Activated CD8-positive, alpha-beta memory T cell treated with anti-CD3 and anti-CD28 coated beads for 48 hours (primary cell): ENCODE results near the gene ODAD2.
"Not testable (repeated sequence)": the region's sequence is repeated elsewhere in the genome, so short reads cannot be mapped to it uniquely, and the experiment has no call there.

Experiments used
- DNase-seq, 3 experiments: peaks; one replicate each; pipeline ENCODE4 v3.0.0-alpha.2; 2020; ENCODE audit warnings: low read depth in 2 of 3, low spot score in 2 of 3

ODAD2 gene

DNA sequence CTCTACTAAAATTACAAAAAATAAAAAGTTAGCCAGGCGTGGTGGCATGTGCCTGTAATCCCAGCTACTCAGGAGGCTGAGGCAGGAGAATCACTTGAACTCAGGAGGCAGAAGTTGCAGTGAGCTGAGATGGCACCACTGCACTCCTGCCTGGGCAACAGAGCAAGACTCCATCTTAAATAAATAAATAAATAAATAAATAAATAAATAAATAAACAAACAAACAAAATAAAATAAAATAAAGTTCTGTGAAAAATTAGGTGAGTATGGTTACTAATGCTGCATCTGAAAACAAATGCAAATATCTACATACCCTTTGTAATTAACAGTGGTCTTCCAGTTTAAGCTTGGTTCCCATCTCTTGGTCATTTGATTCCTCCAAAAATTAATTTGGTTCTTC, 28.1 kb downstream of the ODAD2 start:
- DNase-seq = not testable (repeated sequence)

DNA sequence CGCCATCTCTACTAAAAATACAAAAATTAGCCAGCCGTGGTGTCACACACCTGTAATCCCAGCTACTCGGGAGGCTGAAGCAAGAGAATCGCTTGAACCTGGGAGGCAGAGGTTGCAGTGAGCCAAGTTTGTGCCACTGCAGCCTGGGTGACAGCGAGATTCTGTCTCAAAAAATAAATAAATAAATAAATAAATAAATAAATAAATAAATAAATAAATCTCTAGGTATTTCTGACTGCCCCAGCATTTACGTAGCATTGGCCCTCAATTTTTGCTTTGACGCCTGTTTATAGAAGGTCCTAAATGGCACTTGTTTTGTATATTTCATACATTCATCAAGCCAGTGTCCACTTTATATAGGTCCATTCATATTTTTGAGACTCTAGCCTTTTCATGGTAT, 28.9 kb downstream of the ODAD2 start:
- not testable (repeated sequence) for DNase-seq

DNA sequence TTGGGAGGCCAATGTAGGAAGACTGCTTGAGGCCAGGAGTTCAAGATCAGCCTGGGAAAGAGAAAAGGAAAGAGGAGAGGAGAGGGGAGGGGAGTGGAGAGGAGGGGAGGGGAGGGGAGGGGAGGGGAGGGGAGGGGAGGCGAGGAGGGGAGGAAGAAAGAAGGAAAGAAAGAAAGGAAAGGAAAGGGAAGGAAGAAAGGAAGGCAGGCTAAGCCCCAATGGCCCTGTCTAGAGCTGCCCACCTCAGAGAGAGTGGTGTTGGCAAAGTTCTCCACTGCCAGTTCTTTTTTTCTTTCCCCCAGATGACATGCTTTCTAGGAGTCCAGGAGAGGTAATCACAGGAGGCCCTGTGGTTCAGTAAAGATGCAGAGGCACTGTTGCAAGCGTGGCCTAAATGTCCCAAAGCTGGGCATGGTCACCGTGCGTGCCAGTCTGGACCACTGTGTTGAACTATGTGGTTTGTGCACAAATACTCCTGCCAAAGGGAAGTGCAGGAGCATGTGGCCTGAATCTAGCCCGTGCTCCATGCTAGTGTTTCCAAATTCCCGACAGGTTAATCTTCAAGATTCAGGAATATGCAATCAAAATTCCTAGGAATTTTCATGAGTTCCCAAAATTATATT, 39.7 kb downstream of the ODAD2 start:
- DNase-seq = no peak

DNA sequence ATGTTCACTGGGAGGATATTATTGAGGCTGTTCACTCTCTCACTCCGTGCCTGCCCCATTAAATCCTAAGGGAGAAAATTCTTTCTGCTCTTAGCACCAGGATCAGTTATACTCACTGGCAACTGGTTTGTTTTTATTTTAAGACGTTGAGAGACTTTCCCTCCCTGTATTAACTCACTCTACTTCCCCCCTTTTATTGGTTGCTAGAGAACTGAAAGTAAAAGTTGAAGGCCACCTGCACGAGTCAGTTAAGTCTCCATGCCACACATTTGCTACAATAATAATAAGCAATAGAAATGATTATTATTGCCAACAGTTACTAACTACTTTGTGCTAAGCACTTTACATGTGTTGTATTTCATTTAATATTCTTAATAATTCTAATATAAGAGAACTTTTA, 40.5 kb downstream of the ODAD2 start:
- not testable (repeated sequence) for DNase-seq

DNA sequence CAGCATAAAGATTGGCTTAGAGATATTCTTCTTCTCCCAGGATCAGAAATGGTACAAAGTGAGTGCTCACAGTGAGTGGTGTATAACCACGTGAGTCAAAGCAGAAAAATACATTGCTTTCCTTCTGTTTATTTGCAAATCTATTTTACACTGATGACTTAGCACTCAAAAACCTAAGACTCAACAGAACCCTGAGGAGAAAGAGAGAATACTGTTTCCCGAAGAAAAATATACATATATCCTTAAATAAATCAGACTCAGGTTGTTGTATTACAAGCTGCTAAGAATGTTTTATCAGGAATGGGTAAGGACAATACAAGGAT, 48.7 kb downstream of the ODAD2 start:
- no peak for DNase-seq

DNA sequence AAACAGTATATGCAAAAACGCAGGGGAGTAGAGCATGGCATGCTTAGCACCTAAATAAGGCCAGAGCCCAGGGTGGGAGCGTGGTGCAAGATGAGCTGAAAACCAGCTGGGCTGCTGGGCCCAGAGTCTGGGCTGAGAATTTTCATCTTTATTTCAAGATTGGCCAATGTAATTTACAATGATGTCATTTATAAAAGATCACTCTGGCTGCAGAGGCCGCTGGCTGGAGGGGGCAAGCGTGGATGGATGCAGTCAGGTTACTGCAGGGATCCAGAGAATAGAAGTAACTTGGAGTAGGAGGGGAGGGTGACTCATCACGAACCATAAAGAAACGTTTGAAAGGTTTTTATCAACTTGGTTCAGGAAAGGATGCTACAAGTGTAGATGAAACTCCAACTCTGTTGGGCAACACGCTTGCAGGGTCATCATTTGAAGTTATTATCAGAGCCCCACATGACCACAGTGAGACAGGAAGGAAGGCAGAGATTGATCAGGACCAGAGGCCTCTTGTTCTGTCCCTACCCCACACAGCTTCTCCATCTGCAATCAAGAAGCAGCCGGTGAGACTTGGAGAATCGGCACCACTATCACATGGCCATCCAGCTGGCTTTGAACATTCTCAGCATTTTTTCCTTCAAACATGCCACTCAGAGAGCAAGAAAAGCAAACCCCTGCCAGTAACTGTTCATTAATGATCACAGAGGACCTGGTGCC, 49.2 kb downstream of the ODAD2 start:
- no peak for DNase-seq

DNA sequence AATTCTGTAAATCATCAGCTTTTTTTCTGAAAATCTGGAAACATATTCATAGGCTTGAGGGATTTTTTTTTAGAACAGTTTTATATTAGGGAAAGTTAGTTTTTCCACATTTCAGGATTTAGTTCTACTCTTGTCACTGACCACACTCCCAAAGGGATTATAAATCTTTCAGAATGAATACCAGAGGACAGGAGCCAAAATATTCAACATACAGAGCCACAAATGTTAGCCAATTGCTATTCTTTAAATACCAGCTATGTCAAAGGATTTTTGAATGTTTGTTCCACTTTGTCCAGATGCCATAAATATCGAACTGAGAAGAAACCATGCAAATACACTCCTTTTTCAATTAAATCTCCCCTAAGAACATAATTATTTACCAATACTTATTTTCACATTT, 50.7 kb downstream of the ODAD2 start:
- DNase-seq = no peak

DNA sequence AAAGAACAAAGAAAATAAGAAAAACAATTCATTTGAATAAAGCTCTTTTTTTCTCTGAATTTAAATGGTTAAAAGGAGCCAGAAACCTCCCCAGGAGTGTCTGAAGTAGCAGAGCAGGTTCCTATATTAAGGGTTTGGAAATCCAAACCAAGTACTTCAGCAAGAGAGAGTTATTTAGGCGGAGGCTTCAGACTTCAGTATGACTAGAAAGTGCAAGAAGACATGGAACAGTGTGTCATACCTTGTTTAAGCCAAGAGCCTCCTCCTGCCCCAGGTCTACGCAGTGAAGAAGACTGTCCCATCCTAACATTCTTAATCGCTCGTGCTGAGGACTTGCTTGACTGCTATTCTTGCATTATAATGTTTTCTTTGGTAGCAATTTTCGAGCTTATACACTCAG, 51.3 kb downstream of the ODAD2 start:
- DNase-seq = no peak

DNA sequence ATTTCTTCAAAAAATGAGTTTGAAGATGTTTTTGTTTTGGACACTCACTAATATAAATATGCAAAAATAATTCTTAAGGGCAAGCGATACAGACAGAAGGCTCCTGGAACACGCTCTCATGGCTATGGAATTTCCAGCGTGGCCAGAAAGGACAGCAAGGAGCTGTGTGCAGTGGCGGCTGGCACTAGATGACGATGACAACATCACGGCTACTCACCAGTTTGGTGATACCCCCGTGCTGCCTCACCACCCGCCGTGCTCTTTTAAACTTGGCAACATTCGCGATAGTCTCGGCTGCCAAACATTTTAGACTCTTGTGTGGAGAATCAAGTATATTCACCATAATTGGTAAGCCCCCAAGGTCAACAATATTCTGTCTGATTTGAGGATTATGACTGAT, 54.9 kb downstream of the ODAD2 start:
- no peak for DNase-seq

DNA sequence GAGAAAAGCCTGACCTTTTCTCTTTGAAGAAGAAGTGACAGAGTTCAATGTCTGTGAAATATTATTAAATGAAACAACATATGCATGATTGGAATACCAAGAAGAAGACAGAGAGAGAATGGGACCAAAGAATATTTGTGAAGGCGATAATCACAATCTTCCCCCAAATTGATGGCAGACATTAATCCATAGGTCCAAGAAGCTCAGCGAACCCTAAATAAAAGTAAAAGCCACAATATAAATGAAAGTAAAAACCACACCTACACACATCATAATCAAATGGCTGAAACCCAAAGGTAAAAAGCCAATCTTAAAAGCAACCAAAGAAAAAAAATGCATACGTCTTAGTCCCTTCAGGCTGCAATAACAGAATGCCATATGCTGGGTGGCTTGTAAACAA, 84.0 kb downstream of the ODAD2 start:
- DNase-seq = no peak

DNA sequence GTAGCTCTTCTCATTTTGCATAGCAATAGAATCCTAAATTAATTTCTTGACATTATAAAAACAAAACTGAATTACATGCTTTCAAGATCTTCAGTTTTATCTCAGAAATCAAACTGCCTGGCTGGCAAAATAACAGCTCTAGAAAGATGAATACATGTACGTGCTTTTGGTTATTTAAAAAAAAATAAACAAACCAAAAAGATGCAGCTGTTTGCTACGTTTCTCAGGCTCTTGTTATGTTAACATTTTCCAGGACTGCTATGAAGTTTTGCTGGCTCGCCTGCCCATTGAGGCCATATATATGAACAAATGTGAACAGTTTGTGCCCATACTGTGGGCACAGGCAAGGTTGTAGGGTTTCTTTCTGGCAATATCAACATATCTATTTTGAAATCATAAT, 86.6 kb downstream of the ODAD2 start:
- no peak for DNase-seq

DNA sequence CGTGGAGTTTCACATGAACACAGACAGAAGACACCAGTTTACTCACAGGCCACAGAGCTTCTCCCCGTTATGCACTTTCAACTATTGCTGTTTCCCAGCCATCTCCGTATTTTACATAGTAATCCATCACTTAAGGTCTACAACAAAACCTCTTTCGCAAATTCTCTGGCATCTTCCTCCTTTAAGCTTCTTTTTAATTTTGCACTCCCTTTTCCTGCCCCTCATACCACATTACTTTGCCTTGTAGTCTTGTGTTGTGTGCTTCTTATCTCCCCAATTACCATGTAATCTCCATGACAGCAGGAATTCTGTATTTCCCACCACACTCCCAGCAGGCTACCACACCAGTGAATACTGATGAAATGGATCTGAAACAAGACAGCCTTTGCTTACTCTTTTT, 87.3 kb downstream of the ODAD2 start:
- DNase-seq = no peak

DNA sequence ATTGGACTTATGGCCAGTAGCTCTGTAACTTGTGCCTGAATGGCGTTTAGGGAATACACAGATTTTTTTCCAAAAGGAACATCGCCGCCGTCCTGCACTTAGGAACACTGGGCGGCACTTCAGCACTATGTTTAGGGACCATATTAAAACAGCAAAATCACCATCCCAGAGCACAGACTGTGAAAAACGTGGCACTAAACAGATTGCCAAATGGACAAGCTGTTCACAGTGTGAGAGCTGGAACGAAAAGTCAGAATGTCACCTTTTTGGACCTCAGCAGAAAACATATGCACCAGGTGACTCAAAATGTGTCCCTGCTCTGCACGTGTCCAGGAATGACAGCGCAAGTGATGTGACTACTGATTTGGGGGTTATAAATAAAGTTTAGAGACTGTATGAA, 87.9 kb downstream of the ODAD2 start:
- no peak for DNase-seq

DNA sequence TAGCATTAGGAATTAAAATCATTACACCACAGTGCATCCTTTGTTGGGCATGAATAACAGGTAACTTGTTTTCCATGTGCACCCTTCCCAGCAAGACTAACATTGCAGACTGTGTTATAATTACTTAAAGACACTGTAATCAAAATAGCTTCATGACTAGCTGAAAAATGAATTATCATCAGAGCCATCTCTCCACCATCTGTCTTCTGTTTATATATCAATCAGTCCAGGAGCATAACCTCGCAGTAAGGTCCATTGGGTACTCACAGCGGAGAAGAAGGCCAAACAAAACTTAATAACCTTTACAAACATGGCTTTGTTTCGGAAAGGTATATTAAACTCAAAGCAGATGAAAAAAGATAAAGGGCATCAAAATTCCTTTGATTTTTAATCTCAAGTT, 90.6 kb downstream of the ODAD2 start:
- no peak for DNase-seq

DNA sequence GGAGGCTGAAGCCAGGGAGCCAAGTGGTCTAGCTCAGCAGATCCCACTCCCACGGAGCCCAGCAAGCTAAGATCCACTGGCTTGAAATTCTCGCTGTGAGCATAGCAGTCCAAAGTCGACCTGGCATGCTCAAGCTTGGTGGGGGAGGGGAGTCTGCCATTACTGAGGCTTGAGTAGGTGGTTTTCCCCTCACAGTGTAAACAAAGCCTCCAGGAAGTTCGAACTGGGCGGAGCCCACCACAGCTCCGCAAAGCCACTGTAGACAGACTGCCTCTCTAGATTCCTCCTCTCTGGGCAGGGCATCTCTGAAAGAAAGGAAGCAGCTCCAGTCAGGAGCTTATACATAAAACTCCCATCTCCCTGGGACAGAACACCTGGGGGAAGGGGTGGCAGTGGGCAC, 99.4 kb downstream of the ODAD2 start:
- DNase-seq = not testable (repeated sequence)

DNA sequence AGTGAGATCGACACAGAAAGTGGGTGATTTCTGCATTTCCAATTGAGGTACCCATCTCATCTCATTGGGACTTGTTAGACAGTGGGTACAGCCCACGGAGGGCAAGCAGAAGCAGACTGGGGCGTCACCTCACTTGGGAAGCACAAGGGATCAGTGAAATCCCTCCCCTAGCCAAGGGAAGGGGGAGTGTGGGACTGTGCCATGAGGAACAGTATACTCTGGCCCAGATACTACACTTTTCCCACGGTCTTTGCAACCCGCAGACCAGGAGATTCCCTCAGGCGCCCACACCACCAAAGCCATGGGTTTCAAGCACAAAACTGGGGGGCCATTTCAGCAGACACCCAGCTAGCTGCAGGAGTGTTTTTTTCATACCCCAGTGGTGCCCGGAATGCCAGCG, 99.8 kb downstream of the ODAD2 start:
- no peak for DNase-seq

DNA sequence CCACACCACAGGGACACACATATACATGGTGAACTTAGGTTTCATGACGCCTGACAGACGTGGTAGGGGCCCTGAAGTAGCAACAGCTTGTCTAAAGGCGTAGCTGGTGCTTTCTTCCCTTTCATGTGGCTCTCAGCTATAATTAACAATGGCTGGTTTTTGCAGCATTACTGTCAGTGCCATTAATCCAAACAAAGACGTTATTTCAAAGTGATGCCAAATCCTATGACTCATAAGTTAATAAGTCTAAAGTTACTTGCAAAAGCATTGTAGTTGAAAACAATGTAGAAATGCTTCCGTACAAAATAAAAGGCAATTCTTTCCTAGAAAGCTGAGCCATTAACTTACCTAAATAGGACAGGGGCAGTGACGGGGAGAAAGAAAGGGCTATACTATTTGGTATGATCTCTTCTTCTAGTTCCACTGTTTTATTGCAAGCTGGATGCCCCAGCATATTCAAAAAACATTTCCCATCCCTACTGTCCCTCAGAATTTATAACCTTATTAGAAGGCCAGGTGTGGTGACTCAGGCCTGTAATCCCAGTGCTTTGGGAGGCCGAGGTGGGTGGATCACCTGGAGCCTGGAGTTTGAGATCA, 105.4 kb downstream of the ODAD2 start:
- no peak for DNase-seq

DNA sequence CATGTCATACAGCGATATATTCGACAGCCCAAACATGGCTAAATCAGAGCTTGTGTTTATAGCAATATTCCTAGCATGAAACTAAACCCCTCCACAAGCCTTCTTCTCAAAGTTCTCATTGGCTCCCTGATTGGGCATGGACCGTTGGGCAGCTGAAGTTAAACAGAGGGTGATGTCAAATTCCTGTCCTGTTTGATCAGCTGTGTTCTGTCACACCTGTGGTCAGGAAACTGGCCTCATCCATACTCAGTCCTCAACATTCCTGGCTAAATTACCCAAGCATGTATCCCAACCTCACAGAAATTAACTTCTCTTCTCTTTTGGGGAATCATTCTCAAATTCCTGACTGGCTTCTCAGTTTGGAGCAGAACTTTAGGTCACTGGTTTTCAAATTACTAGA, 107.9 kb downstream of the ODAD2 start:
- DNase-seq = no peak

DNA sequence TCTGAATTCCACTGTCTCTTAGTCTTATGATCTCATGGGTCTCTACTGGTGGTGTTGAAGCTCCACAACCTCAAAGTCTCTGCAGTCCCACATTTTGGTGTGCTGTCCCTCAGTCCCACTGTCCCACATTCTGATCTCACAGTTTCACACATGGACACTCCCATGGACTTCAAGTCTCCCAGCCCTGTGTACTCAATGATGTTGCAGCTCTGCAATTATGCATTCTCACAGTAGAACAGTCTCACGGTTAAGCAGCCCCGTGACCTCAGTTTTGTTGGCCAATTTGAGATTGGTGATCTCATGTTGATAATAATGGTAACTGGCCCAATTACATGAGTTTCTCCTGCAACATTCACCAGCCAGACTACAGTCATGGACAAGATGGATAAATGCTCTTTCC, 109.4 kb downstream of the ODAD2 start:
- DNase-seq = no peak

DNA sequence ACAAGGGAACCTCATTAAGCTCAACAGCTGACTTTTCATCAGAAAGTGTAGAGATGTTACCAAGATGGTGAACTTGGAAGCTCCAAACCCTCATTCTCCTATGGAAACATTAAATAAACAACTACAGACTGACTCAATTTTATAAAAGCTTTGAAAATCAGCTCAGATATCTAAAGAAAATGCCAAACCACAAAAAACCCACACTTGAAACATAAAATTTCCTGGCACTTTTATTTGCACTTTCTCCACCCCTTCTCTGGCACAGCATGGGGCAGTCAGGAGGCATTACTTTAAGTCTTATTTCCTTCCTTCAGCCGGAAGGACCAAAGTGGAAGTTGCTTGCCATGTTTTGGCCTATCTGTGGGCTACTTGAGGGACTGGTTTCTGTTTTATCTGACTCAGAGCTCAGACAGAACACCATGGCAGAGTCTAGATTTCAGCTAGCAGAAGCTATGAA, 114.7 kb downstream of the ODAD2 start:
- DNase-seq = no peak

DNA sequence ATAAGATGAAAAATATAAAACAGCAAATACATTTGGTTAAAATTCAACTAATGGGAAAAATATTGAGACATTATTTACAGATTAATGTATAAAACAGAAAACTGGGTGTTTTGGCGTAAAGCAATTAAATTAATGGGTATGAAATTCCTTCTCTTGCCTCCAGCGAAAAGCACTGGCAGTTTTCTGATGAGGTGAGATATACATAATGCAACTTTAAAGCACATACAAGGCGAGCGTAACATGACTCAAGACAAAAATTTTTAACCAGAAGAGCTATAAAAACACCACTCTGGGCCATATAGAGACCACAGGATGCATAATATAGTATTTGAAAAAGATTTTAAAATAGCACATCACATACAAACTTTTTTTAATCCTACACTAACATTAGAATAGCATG, 120.6 kb downstream of the ODAD2 start:
- DNase-seq = no peak

DNA sequence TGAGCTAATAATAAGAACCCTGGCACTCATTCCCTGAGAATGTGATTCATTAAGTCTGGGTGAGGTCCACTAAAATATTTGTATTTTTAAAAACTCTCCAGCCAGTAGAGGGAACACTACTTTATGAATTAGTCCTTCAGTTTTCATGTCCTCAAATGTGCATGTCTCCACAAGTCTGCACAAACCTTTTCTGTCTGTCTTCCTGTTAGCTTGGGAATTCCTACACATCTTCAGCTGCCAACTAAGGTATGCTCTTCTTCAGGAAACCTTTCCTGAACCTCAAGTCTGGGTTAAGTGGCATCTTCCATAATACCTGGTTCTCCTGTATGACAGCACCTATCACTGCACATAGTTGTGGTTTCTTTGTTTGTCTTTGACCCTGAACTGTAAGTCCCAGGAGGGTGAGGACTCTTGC, 133.7 kb downstream of the ODAD2 start:
- no peak for DNase-seq

DNA sequence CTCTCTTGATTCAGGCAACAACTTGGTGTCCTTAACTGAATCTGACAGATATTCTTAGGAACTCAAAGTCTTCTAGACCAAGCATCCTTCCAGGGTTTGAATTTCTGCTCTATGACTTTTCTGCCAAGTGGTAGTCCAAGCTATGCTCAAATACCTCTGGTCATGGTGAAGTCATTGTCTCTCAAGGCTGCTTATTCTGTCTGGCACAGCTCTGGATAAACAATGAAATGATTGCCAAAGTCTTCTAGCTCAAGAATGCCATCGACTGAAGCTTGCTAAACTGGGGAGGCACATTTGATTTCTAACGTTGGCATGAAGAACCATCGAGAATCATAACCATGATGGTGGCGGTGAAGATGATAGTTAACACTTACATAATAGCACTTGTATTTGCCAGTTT, 137.1 kb downstream of the ODAD2 start:
- DNase-seq = no peak
